ENCODE results near the gene TMEM255B. TPM values are rescaled to one million over a fixed set of nuclear protein-coding genes. Genes with fewer than 3 reads are reported as not detected.
A peak's percentile ranks its signal among the peaks of the same experiment; 100 is the strongest.

Gene TMEM255B
- polyA plus RNA-seq, 6 donors from 2014 or later = 0.05 to 1.5 (median 0.65) TPM

GRCh38 chr13:113769881-113770280 is 10.9 kb downstream of the TMEM255B start:
- H3K9me3 Mint-ChIP-seq = peaks cover 0 to 8% (median 2%) of the 10 kb centered on the region in 7 donors
- DNase-seq (no peak), ATAC-seq (ENCODE audit: low read depth in 2 of 2) (no peak)
- no peaks in the 10 kb centered on the region for H3K36me3 Mint-ChIP-seq
- H3K27me3 Mint-ChIP-seq = peaks cover 4 to 27% (median 22%) of the 10 kb centered on the region in 3 donors
- H3K27ac Mint-ChIP-seq = no peak overlapping the region
- H3K4me1 Mint-ChIP-seq = no peaks in the 10 kb centered on the region
- H3K4me3 Mint-ChIP-seq = no peak overlapping the region

GRCh38 chr13:113770441-113770840 is 11.4 kb downstream of the TMEM255B start:
- H3K27me3 Mint-ChIP-seq = peaks cover 4 to 21% (median 17%) of the 10 kb centered on the region in 3 donors
- no peaks in the 10 kb centered on the region for H3K4me1 Mint-ChIP-seq
- no peak overlapping the region for H3K27ac Mint-ChIP-seq
- ATAC-seq (ENCODE audit: low read depth in 2 of 2) (no peak), DNase-seq (no peak)
- H3K36me3 Mint-ChIP-seq = no peaks in the 10 kb centered on the region
- H3K9me3 Mint-ChIP-seq = peaks cover 0 to 8% (median 2%) of the 10 kb centered on the region in 7 donors
- H3K4me3 Mint-ChIP-seq = no peak overlapping the region

- Mint-ChIP-seq H3K4me1 (no peaks in the 10 kb centered on the region), H3K4me3 (no peak overlapping the region), H3K27me3 (peaks cover 4 to 16% (median 13%) of the 10 kb centered on the region in 3 donors), H3K36me3 (no peaks in the 10 kb centered on the region), H3K27ac (no peak overlapping the region), H3K9me3 (peaks cover 0 to 8% (median 2%) of the 10 kb centered on the region in 7 donors)
- DNase-seq (no peak), ATAC-seq (ENCODE audit: low read depth in 2 of 2) (no peak)
Observed at GRCh38 chr13:113770937-113771336, 11.9 kb downstream of the TMEM255B start.

- Mint-ChIP-seq H3K27me3 (peaks cover 1 to 9% (median 8%) of the 10 kb centered on the region in 3 donors), H3K27ac (no peak overlapping the region)
- ATAC-seq (ENCODE audit: low read depth in 2 of 2) = no peak
Observed at GRCh38 chr13:113771709-113772331, 12.8 kb downstream of the TMEM255B start.

GRCh38 chr13:113774177-113775107 is 15.4 kb downstream of the TMEM255B start:
- Mint-ChIP-seq H3K27me3 (peaks cover 10 to 25% (median 25%) of the 10 kb centered on the region in 3 donors), H3K4me3 (no peak overlapping the region), H3K27ac (no peak overlapping the region), H3K9me3 (peaks cover 0 to 8% (median 2%) of the 10 kb centered on the region in 7 donors), H3K36me3 (peaks cover 0 to 6% of the 10 kb centered on the region in 2 donors), H3K4me1 (no peaks in the 10 kb centered on the region)
- ATAC-seq (ENCODE audit: low read depth in 2 of 2) (no peak), DNase-seq (no peak)

More at GRCh38 chr13:113771709-113772331, 12.8 kb downstream of the TMEM255B start:
- Mint-ChIP-seq H3K9me3 (peaks cover 0 to 8% (median 2%) of the 10 kb centered on the region in 7 donors), H3K4me1 (no peaks in the 10 kb centered on the region), H3K36me3 (no peaks in the 10 kb centered on the region), H3K4me3 (no peak overlapping the region)
- no peak for DNase-seq

GRCh38 chr13:113775451-113776145 is 16.6 kb downstream of the TMEM255B start:
- H3K36me3 Mint-ChIP-seq = peaks cover 0 to 6% of the 10 kb centered on the region in 2 donors
- no peaks in the 10 kb centered on the region for H3K4me1 Mint-ChIP-seq
- ATAC-seq (ENCODE audit: low read depth in 2 of 2) = no peak
- H3K4me3 Mint-ChIP-seq = no peak overlapping the region
- H3K27ac Mint-ChIP-seq = no peak overlapping the region
- H3K27me3 Mint-ChIP-seq = peaks cover 10 to 26% (median 26%) of the 10 kb centered on the region in 3 donors
- H3K9me3 Mint-ChIP-seq = peaks cover 0 to 8% (median 2%) of the 10 kb centered on the region in 7 donors
- DNase-seq = no peak

- Mint-ChIP-seq H3K36me3 (peaks cover 0 to 6% of the 10 kb centered on the region in 2 donors), H3K4me3 (no peak overlapping the region), H3K4me1 (no peaks in the 10 kb centered on the region), H3K27me3 (peaks cover 13 to 26% (median 26%) of the 10 kb centered on the region in 3 donors), H3K9me3 (peaks cover 0 to 8% (median 2%) of the 10 kb centered on the region in 7 donors), H3K27ac (no peak overlapping the region)
- ATAC-seq (ENCODE audit: low read depth in 2 of 2) (no peak), DNase-seq (no peak)
Observed at GRCh38 chr13:113776231-113777125, 17.5 kb downstream of the TMEM255B start.

- no peak for ATAC-seq (ENCODE audit: low read depth in 2 of 2)
- DNase-seq = no peak
- Mint-ChIP-seq H3K27ac (no peak overlapping the region), H3K4me3 (peak overlapping the region in 1 of 8 donors; percentile 74), H3K9me3 (peaks cover 0 to 1% (median 0%) of the 10 kb centered on the region in 7 donors), H3K4me1 (no peaks in the 10 kb centered on the region), H3K27me3 (peaks cover 13 to 26% (median 26%) of the 10 kb centered on the region in 3 donors), H3K36me3 (peaks cover 0 to 6% of the 10 kb centered on the region in 2 donors)
Observed at GRCh38 chr13:113777311-113778260, 18.6 kb downstream of the TMEM255B start.

- DNase-seq (no peak), ATAC-seq (ENCODE audit: low read depth in 2 of 2) (no peak)
- peaks cover 23 to 50% (median 47%) of the 10 kb centered on the region in 3 donors for H3K27me3 Mint-ChIP-seq
- H3K4me1 Mint-ChIP-seq = no peaks in the 10 kb centered on the region
- H3K9me3 Mint-ChIP-seq = no peaks in the 10 kb centered on the region
- H3K36me3 Mint-ChIP-seq = peaks cover 0 to 13% of the 10 kb centered on the region in 2 donors
- no peak overlapping the region for H3K27ac Mint-ChIP-seq
- no peak overlapping the region for H3K4me3 Mint-ChIP-seq
Observed at GRCh38 chr13:113781571-113781970, 22.5 kb downstream of the TMEM255B start.

GRCh38 chr13:113782472-113782871 is 23.4 kb downstream of the TMEM255B start:
- Mint-ChIP-seq H3K4me3 (no peak overlapping the region), H3K27ac (no peak overlapping the region), H3K4me1 (no peaks in the 10 kb centered on the region), H3K27me3 (peaks cover 23 to 43% (median 41%) of the 10 kb centered on the region in 3 donors), H3K9me3 (no peaks in the 10 kb centered on the region), H3K36me3 (peaks cover 0 to 13% of the 10 kb centered on the region in 2 donors)
- ATAC-seq (ENCODE audit: low read depth in 2 of 2) = no peak
- DNase-seq = no peak

- peaks cover 0 to 13% of the 10 kb centered on the region in 2 donors for H3K36me3 Mint-ChIP-seq
- H3K4me1 Mint-ChIP-seq = no peaks in the 10 kb centered on the region
- no peak for DNase-seq
- ATAC-seq (ENCODE audit: low read depth in 2 of 2) = no peak
- H3K9me3 Mint-ChIP-seq = no peaks in the 10 kb centered on the region
- no peak overlapping the region for H3K27ac Mint-ChIP-seq
- no peak overlapping the region for H3K4me3 Mint-ChIP-seq
- peaks cover 23 to 36% (median 33%) of the 10 kb centered on the region in 3 donors for H3K27me3 Mint-ChIP-seq
Observed at GRCh38 chr13:113783200-113783881, 24.3 kb downstream of the TMEM255B start.
